Astrocyte of the spinal cord (primary cell): ENCODE measurements around the gene GPR137C.

Experiments
- DNase-seq: peaks from one replicate; pipeline ENCODE4 v3.0.0; 2011; ENCODE audit warnings: low read depth, low spot score
- H3K4me3 ChIP-seq: 2 replicates; pipeline ENCODE4 v1.5.1; 2011; ENCODE audit warnings: low read depth, mild to moderate bottlenecking, low read length, moderate library complexity
- in situ Hi-C: cut with HindIII; loops from 2 replicates; pipeline ENCODE4 v1.10.0; 2017; ENCODE audit warnings: low sequenced_read_pairs
- TF ChIP-seq, protein P1 (sequence below): IDR thresholded peaks from 2 replicates; pipeline ENCODE4 v1.5.1; 2012; ENCODE audit warnings: low read depth, mild to moderate bottlenecking, low read length, inconsistent platforms

Gene GPR137C

DNA sequence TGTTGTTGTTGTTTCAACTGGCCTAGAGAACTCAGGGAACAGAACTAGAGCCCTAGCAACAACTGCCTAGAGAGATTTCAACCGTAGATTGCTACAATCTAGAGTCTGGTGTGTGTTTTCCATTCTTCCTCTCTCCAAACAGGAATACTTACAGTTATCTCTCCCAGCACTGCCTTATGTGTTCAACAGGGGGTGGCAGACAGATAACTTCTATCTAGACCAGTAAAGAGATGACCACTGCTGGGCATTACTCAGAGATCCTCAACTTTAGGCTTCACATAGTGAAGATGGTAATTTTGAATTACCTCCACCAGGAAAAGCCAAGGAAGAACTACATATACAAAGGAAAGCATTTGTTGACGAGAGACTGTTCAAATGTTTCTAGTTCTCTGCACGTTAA, 5.1 kb upstream of the GPR137C start:
- in situ Hi-C loops: no loop called here
- DNase-seq: no peak
- TF ChIP-seq, protein P1, sequence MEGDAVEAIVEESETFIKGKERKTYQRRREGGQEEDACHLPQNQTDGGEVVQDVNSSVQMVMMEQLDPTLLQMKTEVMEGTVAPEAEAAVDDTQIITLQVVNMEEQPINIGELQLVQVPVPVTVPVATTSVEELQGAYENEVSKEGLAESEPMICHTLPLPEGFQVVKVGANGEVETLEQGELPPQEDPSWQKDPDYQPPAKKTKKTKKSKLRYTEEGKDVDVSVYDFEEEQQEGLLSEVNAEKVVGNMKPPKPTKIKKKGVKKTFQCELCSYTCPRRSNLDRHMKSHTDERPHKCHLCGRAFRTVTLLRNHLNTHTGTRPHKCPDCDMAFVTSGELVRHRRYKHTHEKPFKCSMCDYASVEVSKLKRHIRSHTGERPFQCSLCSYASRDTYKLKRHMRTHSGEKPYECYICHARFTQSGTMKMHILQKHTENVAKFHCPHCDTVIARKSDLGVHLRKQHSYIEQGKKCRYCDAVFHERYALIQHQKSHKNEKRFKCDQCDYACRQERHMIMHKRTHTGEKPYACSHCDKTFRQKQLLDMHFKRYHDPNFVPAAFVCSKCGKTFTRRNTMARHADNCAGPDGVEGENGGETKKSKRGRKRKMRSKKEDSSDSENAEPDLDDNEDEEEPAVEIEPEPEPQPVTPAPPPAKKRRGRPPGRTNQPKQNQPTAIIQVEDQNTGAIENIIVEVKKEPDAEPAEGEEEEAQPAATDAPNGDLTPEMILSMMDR: no peak
- H3K4me3 ChIP-seq: no peak overlapping the region

GRCh38 chr14:52550661-52551060, 2.0 kb upstream of the GPR137C start:
- no peak for DNase-seq
- TF ChIP-seq, protein P1: no peak
- no peak overlapping the region for H3K4me3 ChIP-seq
- in situ Hi-C loops: no loop called here

DNA sequence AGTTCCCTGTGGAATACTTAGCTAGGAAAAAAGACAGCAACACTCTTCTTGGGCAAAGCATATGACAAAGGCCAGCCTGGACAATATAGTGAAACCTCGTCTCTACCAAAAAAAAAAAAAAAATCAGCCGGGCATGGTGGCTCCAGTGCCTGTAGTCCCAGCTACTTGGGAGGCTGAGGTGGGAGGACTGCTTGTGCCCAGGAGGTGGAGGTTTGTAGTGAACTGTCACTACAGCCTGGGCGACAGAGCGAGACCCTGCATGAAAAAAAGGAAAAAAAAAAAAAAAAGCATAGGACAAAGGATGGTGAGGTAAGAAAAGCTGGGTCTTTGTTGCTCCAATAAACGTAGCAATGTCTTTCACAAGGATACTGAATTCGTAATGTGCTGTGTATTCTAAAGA, 1.4 kb upstream of the GPR137C start:
- in situ Hi-C loops: no loop called here
- no peak overlapping the region for H3K4me3 ChIP-seq

DNA sequence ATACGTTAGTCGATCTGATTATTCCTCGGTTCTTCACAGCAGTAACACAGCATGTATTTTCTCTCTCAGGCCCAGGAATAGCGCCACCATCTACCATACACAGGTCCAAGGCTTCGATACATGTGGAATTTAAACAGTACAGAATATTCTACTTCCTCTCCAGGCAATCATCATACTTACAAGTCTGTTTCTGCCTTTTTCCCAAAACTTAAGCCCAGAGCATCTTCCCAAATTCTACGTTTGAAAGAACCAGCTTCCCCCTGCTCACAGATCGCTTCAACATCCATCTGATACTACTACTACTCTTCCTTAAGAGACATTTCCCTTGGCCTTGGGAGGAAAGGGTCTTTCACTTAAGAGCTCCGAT, 957 bp upstream of the GPR137C start:
- peak; percentile 52 for DNase-seq
- TF ChIP-seq, protein P1: peak; percentile 50
- in situ Hi-C loops: no loop called here
- peak overlapping the region; percentile 72 for H3K4me3 ChIP-seq

More for the DNA sequence above, 1.4 kb upstream of the GPR137C start:
- TF ChIP-seq, protein P1: no peak
- no peak for DNase-seq

GRCh38 chr14:52553002-52553670, 500 bp downstream of the GPR137C start:
- in situ Hi-C loops: no loop called here
- TF ChIP-seq, protein P1: no peak
- H3K4me3 ChIP-seq: peak overlapping the region; percentile 64
- DNase-seq: peak; percentile 9

- H3K4me3 ChIP-seq: peak overlapping the region; percentile 64
- TF ChIP-seq, protein P1: no peak
- DNase-seq: peak; percentile 86
- in situ Hi-C loops: no loop called here
Measured at GRCh38 chr14:52553671-52554575, 1.3 kb downstream of the GPR137C start.
